GM18861 (cell line): ENCODE data around the gene ILDR2.

ENCODE experiments used
- ATAC-seq: cut with Tn5 transposase; IDR thresholded peaks from one replicate; pipeline ENCODE4 v1.9.1; 2021; ENCODE audit not compliant: unreplicated experiment

ILDR2 gene

DNA sequence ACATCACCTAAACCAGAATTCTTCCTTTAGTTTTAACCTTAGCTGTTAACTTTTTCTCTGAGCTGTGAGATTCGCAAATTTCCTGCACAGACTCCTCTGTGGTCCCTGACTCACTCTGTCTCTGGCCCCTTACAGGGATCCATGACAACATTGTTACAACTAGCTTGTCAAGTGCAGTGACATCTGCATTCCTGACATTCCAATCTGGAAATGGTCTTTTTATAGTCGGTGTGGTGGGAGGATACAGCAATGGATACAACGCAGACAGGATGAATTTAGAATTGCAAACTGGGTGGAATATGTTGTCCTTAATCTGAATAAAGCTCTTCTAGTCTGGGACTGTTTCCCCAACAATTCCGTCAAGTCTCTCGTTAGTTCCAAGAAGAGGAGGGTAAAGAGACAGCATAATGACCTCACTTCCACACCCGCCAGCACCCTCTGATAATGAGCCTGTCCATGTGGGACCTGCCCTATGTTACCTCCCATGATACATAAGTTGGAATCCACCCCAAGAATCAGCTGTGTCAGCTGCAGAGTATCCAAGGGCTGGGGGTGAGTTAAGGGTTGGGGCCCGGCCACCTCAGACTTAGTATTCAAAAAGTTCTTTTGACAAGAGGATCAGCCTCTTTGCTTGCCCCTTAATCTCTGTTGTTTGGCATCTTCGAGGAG, 49.4 kb downstream of the ILDR2 start:
- ATAC-seq: no peak

DNA sequence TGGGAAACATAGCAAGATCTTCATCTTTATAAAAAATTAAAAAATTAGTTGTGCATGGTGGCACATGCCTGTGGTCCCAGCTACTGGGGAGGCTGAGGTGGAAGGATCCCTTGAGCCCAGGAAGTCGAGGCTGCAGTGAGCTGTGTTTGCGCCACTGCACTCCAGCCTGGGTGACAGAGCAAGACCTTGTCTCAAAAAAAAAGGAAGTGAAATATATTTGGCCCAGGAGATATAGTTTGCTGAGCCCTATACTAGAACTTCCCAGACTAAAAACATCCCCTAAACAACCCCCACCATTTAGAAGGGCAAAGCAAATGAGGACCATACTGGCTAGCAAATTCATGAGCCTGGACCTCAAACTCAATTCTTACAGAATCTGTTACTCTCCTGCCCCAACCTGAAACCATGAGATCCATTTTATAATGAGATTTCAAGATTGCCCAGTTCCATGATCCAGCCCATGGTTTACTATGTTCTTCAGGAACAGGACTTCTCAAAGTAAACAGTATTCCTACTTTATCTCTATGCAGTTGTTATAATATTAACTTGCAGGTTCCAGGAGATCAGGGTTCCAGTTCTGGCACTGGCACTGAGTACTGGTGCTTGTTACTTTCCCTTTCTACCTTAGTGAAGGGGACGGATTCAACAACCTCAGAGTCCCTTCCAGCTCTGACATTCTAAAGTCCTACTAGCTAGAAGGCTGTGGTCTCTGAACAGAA, 50.4 kb downstream of the ILDR2 start:
- ATAC-seq: peak; percentile 72

- ATAC-seq: no peak
Measured at GRCh38 chr1:166920561-166921475, 54.5 kb downstream of the ILDR2 start.

DNA sequence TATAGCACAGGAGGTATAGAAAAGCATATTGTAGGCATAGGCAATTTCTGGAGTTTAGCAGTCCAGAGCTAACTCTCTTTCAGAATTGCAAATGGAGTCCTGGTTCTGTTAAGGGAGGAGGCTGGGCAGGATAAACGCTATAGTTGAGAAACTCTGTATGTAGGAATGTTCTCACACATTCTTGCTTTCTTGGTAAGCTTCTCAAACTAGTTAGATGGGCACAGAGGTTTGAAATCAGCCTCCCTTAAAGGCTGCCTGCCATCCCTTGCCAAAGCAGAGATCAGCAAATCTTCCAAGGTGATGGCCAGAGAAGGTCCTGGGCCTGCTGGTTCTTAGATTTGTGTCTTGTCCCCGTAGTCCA, 56.4 kb downstream of the ILDR2 start:
- no peak for ATAC-seq

- no peak for ATAC-seq
Measured at GRCh38 chr1:166918088-166918955, 57.0 kb downstream of the ILDR2 start.

DNA sequence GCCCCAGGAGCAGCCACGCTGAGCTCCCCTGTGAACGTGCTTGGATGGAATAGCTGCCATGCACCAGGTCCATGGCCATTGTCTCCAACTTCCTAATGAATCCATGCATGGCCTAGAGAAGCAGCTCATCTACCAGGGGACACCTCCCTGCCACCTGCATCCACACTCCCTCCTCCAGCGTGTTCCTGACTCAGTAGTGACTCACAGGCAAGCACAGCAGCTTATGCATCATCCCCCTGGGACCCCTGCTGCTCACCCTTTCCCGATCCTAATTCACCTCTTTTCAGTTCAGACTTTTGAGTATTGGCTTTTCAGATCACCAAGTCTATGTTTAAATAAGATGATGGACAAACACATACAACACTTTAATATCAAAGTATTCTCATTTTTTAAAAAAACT, 59.4 kb downstream of the ILDR2 start:
- no peak for ATAC-seq

DNA sequence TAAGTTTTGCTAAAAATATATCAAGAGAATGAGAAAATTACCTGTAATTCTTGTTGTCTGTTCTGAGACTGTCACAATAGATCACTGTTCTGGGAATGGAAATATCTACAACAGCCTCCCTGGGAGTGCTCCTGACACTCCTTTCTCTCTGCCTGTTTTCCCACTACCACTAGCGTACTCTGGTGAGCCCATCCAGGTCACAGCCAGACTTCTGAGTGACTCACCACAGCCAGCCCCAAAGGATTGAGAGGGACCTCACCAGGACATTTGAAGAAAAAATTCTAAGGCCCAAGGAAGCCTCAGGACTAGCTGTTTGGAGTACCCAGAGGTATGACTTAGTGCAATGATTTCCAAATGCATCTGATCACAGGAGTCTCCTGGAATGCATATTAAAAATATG, 60.3 kb downstream of the ILDR2 start:
- ATAC-seq: no peak

- no peak for ATAC-seq
Measured at GRCh38 chr1:166914111-166914510, 61.2 kb downstream of the ILDR2 start.

DNA sequence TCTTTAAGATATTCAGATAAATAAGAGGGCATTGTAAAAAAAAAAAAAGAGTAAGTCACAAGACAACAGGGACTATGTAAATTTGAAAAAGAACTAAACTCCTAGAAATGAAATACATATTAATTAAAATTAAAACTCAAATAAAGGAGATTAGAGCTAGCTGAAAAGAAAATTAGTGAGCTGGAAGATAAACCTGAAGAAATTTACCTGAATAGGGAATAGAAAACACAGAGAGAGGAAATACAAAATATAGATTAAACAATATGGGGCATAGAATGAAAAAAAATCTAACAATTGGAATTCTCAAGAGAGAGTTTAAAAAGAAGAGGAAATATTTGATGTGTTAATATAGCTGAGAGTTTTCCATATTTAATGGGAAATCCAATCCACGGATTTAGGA, 63.7 kb downstream of the ILDR2 start:
- no peak for ATAC-seq

GRCh38 chr1:166910396-166910994, 64.8 kb downstream of the ILDR2 start:
- peak; percentile 96 for ATAC-seq

GRCh38 chr1:166908942-166909341, 66.4 kb downstream of the ILDR2 start:
- ATAC-seq: no peak

- ATAC-seq: peak; percentile 31
Measured at GRCh38 chr1:166907763-166908162, 67.6 kb downstream of the ILDR2 start.

DNA sequence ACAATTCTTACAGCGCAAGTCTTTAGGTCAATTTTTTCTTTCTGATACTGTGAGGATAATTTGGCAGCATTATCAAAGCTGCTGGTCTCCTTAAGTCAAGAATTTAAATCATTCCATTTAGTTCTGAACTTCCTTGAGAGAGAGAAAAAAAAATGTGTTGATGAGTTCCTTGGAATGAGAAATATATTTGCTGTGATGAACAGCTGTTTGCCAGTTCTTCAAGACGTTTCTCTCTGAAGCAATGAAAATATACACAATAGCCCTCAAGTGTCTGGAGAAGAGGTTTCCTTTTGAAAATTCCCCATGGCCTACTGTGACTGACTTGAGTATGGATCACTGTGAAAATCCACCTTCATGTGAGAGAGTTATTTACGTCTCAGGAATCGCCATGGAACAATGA, 68.3 kb downstream of the ILDR2 start:
- ATAC-seq: no peak

DNA sequence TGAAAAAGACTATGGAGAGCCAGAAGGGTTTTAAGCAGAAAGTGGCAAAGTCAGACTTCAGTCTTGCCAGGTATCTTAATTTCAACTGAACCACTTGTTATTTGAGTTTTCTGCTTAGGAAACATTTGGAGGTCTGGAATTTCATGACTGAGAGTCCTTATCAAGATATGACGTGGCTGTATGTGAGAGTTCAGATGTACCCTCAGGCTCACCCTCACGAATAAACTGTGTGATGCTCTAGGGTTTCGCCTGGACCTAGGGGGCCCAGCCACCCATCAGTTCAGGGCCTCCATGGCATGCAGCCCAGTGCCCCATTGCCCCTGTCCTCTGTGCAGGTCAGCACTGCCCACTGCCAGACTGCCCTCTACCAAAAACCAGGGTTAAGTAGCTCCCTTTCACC, 68.7 kb downstream of the ILDR2 start:
- ATAC-seq: no peak

GRCh38 chr1:166905900-166906299, 69.4 kb downstream of the ILDR2 start:
- no peak for ATAC-seq

DNA sequence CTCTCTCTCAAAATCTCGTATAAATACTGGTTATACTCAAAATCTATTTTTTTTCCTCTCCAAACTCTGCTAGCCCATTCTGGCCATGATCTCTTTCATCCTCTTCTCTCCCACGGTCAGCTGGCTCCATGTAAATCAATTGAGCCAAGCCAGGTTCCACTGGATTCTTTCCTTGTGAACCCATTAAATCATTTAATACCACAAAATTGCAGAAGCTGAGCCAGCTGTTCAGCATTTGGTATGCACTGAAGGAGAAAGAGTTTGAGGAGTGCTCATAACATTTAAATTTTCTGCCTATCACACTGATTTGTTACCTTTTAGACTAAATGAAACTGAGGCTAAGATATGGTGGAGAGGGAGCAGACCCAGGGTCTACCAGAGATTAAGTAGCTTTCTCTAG, 70.2 kb downstream of the ILDR2 start:
- ATAC-seq: no peak

DNA sequence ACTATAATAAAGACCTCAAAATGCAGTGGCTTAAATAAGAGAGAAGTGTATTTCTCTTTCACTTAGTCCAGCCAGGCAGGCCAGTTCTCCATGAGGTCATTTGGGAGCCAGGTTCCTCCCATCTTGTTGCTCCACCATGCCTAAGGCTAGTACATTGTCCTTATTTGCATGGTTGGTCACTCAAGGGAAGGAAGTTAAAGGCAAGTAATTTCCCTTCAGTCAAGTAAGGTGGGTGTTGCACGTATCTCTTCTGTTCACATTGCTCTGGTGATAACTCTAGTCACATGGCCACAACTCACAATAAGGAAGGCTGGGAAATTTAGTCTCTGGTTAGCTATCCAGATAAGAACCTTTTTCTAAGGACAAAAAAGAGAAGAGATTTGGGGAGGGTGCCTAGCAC, 72.1 kb downstream of the ILDR2 start:
- no peak for ATAC-seq

DNA sequence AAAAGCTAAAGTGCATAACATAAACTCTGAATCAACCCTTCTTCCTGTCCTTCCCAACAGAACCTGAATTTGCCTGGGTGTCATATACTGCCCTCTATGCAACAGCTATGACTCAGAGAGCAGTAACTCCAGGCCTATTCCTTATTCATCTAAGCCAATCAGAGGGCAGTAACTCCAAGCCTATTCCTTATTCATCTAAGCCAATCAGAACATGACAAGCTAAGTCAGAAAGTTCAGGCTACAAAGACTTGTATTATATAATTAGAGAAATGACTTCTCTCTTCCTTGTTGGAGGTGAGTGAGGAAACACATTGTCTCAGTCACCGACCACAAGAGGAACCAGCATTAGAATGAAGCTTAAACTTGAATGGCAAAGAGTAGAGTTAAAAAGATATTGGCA, 73.1 kb downstream of the ILDR2 start:
- ATAC-seq: no peak

DNA sequence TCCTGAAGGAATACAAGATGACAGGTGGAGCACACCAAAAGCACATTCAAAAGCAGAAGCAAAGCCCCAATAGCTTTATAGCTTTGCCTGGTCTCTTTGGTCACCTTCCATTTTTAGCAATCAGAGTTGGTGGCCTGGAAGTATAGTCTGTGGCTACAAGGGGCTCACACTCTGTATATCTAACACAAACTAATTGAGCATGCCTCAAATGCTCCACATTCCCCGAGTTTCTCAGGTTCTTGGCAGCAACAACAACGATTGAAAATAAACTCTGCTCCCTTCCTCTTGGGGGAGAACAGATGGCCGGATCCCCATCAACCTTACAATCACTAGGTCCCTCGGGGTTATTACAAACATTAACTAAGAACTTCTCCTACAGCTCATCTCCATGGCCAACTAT, 74.4 kb downstream of the ILDR2 start:
- peak; percentile 71 for ATAC-seq

- no peak for ATAC-seq
Measured at GRCh38 chr1:166899769-166900168, 75.6 kb downstream of the ILDR2 start.

GRCh38 chr1:166895766-166896165, 79.6 kb downstream of the ILDR2 start:
- ATAC-seq: no peak
